Measurements from ENCODE around the gene SEPTIN11. TPM values are rescaled to one million over a fixed set of nuclear protein-coding genes. Genes with fewer than 3 reads are reported as not detected.

Gene SEPTIN11
- total and polyA plus RNA-seq, 2 of the 4 experiments (the other 2 are of a cell fraction) = 267 to 573 TPM

- Histone ChIP-seq H3K79me1 (ENCODE audit: low read depth in 1 of 2, low read length in 2 of 2) (peaks cover 0 to 27% of the 10 kb centered on the region in 2 experiments; a peak in 3 of 4 replicates), H2AK5ac (ENCODE audit: low read depth, low read length) (no peak overlapping the region), H3K9ac (ENCODE audit: low read depth, low read length) (no peak overlapping the region), H2AFZ (replicated peaks; ENCODE audit: low read length, poor library complexity) (no peak overlapping the region), H2BK20ac (ENCODE audit: low read depth, low read length) (no peak overlapping the region), H4K8ac (ENCODE audit: low read depth in 2 of 2, low read length in 2 of 2) (no peak overlapping the region), H3K18ac (ENCODE audit: low read depth, low read length) (no peak overlapping the region), H3K27me3 (ENCODE audit: control insufficient read depth, insufficient read depth, low read length) (no peaks in the 10 kb centered on the region), H2BK120ac (ENCODE audit: low read depth, low read length) (no peak overlapping the region), H3K27ac (ENCODE audit: insufficient read depth, low read length) (no peak overlapping the region), H3K4me2 (ENCODE audit: low read depth, low read length) (no peak overlapping the region), H3K9me1 (ENCODE audit: insufficient read depth, low read length) (no peaks in the 10 kb centered on the region), H4K5ac (ENCODE audit: low read depth, low read length) (no peak overlapping the region), H3K4me1 (ENCODE audit: control insufficient read depth, insufficient read depth, low read length) (no peaks in the 10 kb centered on the region), H4K20me1 (ENCODE audit: insufficient read depth, low read length) (no peaks in the 10 kb centered on the region), H4K91ac (ENCODE audit: insufficient read depth, low read depth, low read length) (no peak overlapping the region), H3K36me3 (ENCODE audit: control insufficient read depth, insufficient read depth, low read length) (0 out of 2 replicates have a peak, but pooled peaks cover 1% of the 10 kb centered on the region), H3K9me3 (ENCODE audit: control insufficient read depth, insufficient read depth, low read length) (no peaks in the 10 kb centered on the region), H3K56ac (ENCODE audit: extremely low read depth, insufficient read depth, low read length) (no peak overlapping the region), H3K4me3 (ENCODE audit: insufficient read depth, low read depth, low read length) (no peak overlapping the region), H2BK5ac (ENCODE audit: low read depth, low read length, poor library complexity, severe bottlenecking) (no peak overlapping the region), H3K14ac (replicated peaks; ENCODE audit: low read depth, low read length) (no peak overlapping the region), H3K4ac (ENCODE audit: low read depth, low read length) (no peak overlapping the region), H2BK15ac (ENCODE audit: low read depth, low read length) (no peak overlapping the region), H3K23ac (ENCODE audit: low read depth, low read length) (no peak overlapping the region), H2AK9ac (replicated peaks; ENCODE audit: low read depth, low read length, poor library complexity) (no peak overlapping the region)
- intact Hi-C loops (cut with micrococcal nuclease) = no loop called here
- POLR2A ChIA-PET (ENCODE audit: unreplicated experiment) = no interaction called here
- dilution Hi-C loops (cut with HindIII; ENCODE audit: low sequenced_read_pairs, unreplicated experiment) = no loop called here
- CTCF ChIA-PET = no interaction called here
- no TSS peak for BruUV-seq (replicated peaks)
- in situ Hi-C loops (cut with MboI; ENCODE audit: low sequenced_read_pairs) = no loop called here
- ATAC-seq (ENCODE audit: low read depth) (no peak), DNase-seq (no peak)
- WGBS, 2 experiments (ENCODE audit: extremely low coverage in 2 of 2, insufficient read length in 1 of 2) = no CpG with 5 or more reads among the region's 2 CpGs
- TF ChIP-seq BHLHE40 (IDR thresholded peaks at IDR 0.05; ENCODE audit: low read depth, low read length) = no peak
- no peak for TF ChIP-seq FOS (IDR thresholded peaks at IDR 0.05; ENCODE audit: low read depth, low read length)
- no peak for TF ChIP-seq MXI1 (IDR thresholded peaks at IDR 0.05; ENCODE audit: borderline replicate concordance, low read depth, low read length)
- no peak for TF ChIP-seq POLR2A (IDR thresholded peaks at IDR 0.05; ENCODE audit: low read depth, low read length)
- TF ChIP-seq ELK1 (IDR thresholded peaks at IDR 0.05; ENCODE audit: borderline replicate concordance, low read depth, low read length) = no peak
- TF ChIP-seq MAFK (IDR thresholded peaks at IDR 0.05; ENCODE audit: low read depth, low read length) = no peak
- TF ChIP-seq RAD21 (IDR thresholded peaks at IDR 0.05; ENCODE audit: low read length) = no peak
- TF ChIP-seq NFE2L2 (IDR thresholded peaks at IDR 0.05; ENCODE audit: low read depth, low read length) = no peak
These were observed 10.4 kb upstream of the SEPTIN11 start for GRCh38 chr4:76939184-76939583.

Data from IMR-90 (cell line).